GM20000 (cell line): ENCODE data around the gene IRX4.

Experiments
- DNase-seq: peaks from one replicate; pipeline ENCODE4 v3.0.0; 2012; ENCODE audit warnings: low spot score
- TF ChIP-seq, protein P1 (sequence below): IDR thresholded peaks from 2 replicates; pipeline ENCODE4 v1.5.1; 2012; ENCODE audit warnings: mild to moderate bottlenecking, control low read depth; ENCODE audit errors: extremely low read depth, missing control alignments

Gene IRX4

DNA sequence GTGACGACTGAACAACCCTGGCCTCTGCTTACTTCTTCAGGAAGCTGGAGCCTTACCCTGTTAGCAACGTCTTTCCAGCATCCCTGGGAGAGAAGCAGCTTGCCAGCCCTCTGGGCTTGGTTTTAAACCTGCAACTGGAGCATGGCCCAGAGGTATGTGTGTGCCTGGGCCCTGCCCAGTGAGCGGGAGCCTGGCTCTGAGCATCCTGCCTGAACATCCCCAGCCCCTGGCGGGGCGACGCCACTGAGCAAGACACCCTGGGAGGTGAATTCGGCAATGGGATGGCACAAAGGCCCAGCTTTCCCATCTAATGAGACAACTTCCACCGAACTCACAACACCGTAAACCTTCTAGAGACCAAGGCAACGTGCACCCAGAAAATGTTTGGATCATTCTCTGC lies 23.6 kb downstream of the IRX4 start:
- TF ChIP-seq, protein P1, sequence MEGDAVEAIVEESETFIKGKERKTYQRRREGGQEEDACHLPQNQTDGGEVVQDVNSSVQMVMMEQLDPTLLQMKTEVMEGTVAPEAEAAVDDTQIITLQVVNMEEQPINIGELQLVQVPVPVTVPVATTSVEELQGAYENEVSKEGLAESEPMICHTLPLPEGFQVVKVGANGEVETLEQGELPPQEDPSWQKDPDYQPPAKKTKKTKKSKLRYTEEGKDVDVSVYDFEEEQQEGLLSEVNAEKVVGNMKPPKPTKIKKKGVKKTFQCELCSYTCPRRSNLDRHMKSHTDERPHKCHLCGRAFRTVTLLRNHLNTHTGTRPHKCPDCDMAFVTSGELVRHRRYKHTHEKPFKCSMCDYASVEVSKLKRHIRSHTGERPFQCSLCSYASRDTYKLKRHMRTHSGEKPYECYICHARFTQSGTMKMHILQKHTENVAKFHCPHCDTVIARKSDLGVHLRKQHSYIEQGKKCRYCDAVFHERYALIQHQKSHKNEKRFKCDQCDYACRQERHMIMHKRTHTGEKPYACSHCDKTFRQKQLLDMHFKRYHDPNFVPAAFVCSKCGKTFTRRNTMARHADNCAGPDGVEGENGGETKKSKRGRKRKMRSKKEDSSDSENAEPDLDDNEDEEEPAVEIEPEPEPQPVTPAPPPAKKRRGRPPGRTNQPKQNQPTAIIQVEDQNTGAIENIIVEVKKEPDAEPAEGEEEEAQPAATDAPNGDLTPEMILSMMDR = no peak

DNA sequence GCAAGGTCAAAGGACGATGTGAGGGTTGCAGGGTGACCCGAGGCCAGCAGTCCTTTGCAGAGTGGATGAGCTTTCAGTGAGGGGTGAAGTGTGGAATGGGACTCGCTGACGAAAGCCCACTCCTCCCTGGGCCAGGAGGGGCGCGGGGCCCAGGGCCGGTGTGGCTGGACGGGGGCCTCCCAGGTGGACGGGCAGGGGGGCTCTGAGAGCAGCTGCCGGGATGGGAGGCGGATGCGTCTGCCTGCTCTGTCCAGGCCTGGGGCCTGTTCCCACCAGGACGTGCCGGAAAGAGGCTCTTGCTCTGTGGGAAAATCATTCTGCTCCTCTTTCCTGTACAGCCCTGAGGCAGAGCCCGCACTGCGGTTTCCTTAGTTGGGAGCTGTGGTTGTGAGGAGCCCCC lies 24.3 kb downstream of the IRX4 start:
- DNase-seq = no peak
- TF ChIP-seq, protein P1 = no peak

More for the DNA sequence above, 23.6 kb downstream of the IRX4 start:
- DNase-seq = no peak

DNA sequence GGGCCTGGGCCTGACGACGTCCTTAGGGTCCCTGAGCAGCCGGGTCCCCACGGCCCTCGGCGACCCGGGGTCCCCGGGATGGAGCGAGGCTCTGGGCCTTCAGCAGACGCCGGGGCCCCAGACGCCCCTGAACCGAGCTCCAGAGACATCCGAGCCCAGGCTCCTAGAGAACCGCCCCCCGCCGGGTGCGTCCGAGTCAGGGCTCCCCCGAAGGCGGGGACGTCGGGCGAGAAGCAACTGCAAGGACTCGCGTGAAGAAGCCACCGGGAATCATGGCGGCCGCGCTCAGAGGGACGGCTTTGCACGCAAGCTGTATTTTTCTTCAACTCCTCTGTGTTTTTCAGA lies 25.5 kb downstream of the IRX4 start:
- TF ChIP-seq, protein P1 = no peak
- DNase-seq = no peak

DNA sequence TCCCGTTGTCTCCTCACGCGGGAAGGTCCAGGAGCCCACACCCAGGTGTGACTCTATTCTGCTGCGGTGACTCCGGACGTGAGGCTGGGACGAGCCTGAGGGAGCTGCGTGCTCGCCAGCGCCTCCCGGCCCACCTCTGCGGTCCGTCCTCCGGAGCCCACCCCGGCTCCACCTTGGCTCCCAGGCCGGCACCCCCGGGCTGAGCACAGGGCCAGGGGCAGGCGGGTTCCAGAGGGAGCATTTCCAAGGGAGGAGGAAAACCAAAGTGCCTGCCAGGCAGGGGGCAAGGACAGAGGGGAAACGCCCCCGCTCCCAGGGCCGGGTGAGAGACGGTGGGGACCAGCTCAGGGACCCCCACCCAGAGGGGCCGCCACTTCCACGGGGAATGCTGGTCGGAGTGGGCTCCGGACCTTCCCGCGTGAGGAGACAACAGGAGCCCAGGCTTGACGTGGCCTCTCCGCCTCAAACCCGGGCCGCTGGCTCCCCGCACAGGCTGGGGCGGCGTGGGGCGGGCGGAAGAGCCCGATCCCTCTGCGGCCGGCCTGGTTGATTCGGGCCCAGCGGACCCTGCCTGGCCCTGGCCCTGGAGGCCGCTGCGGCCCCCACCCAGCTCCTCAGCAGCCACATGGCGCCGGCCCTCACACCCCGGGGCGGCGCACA lies 26.0 kb downstream of the IRX4 start:
- no peak for DNase-seq
- TF ChIP-seq, protein P1 = no peak

DNA sequence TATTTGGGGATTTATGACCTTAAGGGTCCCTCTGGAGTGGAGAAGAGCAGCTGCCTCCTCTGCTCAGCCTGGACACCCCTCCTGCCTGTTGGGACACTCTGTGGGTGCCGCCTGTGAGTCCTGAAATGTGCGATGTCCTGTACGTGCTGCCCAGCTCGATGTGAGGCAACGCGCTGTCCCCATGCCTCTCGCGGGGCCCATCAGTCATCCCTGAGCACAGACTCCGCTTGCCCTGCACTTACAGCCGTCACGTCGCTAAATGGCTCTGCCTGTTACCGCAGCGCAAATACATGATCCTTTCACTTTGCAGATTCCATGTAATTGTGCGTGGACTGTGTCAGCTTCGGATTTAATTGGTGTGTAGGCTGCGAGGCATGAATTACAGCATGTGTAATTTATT lies 27.1 kb downstream of the IRX4 start:
- no peak for DNase-seq
- TF ChIP-seq, protein P1 = no peak

DNA sequence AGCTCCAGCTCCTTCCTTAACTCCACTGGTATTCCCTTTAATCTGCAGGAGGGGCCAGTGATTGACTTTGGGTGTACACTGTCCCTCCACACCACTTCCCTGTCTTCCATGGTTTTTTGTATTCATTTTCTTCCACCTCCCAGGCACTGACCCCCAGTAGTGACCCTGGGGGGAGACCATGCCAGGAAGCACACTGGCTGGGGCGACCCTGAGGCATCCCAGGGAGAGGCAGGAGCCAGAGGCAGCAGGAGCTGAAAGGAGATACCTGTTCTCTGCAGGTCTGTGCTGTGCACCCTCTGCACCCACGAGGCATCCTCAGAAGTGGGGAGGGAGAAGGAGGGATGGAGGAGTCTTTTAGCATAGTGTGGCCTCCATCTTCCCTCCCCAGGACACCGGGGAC lies 27.6 kb downstream of the IRX4 start:
- no peak for DNase-seq
- TF ChIP-seq, protein P1 = no peak

DNA sequence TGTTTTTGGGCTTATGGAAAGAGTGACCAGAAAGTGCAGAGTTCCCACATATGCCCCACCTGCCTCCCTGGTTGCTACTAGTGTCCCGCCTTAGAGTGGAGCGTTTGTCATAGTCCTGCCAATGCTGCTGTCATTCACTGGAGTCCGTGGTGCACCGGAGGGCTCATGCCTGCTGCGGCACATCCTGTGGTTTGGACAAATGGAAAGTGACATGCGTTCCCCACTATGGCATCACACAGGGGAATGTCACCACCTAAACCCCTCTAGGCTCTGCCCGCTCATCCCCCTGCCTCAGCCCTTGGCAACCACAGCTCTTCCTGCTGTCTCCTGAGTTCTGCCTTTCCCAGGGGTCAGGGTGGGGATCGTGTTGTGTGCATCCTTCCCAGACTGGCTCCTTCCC lies 29.2 kb downstream of the IRX4 start:
- DNase-seq = no peak
- TF ChIP-seq, protein P1 = no peak
